ENCODE results near the gene ISLR.
"Not testable (repeated sequence)": the region's sequence is repeated elsewhere in the genome, so short reads cannot be mapped to it uniquely, and the experiment has no call there.

The ISLR gene

DNA sequence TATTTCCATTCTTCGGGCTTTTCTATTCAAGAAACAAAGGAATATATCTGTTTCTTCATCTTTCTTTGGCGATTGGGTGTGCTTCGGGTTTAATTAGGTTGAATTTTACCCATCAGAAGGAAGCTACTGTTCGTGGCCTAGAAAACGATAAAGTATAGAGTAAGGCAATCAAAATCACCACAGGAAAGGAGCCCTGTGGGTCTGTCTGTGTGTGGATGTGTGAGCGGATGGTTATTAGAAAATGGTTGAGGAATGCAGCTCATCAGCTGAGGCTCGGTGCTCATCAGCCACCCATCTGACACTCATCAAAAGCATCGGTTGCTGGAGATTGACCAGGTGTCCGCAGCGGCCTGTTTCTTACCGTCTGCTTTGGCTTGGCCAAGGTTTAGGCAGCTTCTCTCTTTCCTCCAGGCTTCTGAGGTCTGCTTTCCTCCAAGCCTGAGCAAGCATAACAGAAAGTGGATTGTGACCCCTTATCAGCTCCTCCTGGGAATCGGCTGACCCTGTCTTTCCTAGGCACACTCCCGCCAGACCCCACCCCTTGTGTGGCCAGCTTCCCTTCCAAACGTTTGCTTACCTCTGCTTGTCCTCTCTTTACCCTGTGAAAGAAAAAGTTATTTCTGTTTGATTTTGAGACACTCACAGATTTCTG is 17.6 kb upstream of the ISLR start:
- TF ChIP-seq POLR2A (IDR thresholded peaks at IDR 0.05; ENCODE audit: low read length) (no peak), GATA1 (IDR thresholded peaks at IDR 0.05; ENCODE audit: low read depth, low read length) (no peak)
- no peak for DNase-seq

DNA sequence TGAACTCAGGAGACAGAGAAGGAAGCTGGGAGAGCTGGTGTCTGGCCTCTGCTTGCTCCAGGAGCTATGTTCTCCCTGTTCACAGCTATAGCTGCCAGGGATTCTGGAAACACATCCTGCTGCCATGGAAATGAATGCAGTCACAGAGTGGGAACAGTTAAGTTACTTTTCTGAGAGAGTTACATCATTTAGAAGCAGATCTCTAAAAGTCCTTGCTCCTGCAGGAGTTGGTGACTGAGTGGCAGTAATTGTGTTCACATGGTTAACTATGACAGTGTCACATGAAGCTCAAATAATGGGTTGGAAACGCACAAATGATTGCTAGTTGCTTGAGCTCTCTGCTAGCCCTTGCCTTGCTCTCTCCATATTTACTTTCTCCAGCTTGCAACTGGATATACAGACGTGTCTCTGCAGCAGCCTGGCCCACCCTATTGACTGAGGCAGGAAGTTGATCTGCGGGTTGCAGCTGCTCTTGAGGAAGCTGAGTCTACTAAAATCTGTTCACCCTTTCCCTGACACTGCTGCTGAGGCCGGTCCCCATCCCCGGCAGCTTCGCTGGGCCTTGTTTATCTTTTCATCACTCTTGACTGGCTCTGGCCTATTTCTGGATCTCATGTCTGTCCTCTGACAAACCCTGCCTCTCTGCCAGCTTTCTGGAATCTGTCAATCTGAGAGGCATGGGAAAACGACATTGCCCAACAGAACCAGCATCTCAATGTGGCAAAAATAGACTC is 16.7 kb upstream of the ISLR start:
- no peak for DNase-seq
- TF ChIP-seq GATA1 (IDR thresholded peaks at IDR 0.05; ENCODE audit: low read depth, low read length) (no peak), POLR2A (IDR thresholded peaks at IDR 0.05; ENCODE audit: low read length) (no peak)

- DNase-seq = no peak
- TF ChIP-seq GATA1 (IDR thresholded peaks at IDR 0.05; ENCODE audit: low read depth, low read length) = no peak
Measured at GRCh38 chr15:74157868-74158827, 15.4 kb upstream of the ISLR start.

DNA sequence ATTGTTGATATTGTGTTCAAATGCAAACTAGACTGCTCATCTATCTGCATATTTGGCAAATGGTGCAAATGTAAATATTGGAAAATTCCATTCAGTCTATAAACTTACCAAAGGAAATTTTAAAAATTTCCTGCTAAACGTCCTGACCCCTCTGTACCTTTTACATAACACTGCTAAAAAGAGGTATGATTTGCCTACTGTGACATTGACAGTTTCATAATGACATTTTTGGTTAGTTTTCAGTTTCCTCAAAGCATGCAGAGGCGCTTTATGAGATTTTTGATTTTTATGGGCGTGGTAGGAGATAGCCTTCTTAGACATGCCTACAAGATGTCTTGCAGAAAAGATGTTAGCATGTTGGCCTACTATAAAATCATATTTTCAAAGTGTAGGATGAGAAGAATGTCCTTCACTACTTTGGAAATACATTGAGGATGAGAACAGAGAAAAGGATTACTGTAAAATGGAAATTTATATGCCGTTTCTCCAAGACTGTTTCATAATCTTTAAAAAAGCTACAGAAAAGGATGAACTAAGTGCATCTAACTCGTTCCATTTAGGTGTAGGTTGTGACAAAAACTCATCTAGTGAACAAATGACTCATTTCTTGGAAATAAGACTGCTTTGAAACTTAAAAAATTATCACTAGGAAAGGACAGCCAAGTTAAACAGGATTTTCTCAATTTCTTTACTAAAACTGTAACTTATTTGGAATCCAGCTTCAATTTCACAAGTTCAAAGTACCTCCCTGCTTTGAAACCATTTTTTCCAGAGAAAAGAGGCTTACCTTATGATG is 14.5 kb upstream of the ISLR start:
- DNase-seq = no peak

GRCh38 chr15:74159773-74160172 is 13.7 kb upstream of the ISLR start:
- no peak for DNase-seq
- no peak for TF ChIP-seq GATA1 (IDR thresholded peaks at IDR 0.05; ENCODE audit: low read depth, low read length)
- no peak for TF ChIP-seq POLR2A (IDR thresholded peaks at IDR 0.05; ENCODE audit: low read length)

More for the DNA sequence above, 14.5 kb upstream of the ISLR start:
- no peak for TF ChIP-seq POLR2A (IDR thresholded peaks at IDR 0.05; ENCODE audit: low read length)
- no peak for TF ChIP-seq GATA1 (IDR thresholded peaks at IDR 0.05; ENCODE audit: low read depth, low read length)

DNA sequence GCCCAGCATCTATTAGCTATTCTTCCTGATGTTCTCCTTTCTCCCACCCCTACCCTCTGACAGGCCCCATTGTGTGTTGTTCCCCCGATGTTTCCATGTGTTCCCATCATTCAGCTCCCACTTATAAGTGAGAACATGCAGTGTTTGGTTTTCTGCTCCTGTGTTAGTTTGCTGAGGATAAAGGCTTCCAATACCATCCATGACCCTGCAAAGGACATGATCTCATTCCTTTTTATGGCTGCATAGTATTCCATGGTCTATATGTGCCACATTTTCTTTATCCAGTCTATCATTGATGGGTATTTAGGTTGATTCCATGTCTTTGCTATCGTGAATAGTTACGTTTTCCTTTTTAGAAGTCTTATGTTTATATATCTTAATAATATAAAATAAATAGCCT is 13.1 kb upstream of the ISLR start:
- DNase-seq = not testable (repeated sequence)

- not testable (repeated sequence) for DNase-seq
Measured at GRCh38 chr15:74162195-74162536, 11.3 kb upstream of the ISLR start.

DNA sequence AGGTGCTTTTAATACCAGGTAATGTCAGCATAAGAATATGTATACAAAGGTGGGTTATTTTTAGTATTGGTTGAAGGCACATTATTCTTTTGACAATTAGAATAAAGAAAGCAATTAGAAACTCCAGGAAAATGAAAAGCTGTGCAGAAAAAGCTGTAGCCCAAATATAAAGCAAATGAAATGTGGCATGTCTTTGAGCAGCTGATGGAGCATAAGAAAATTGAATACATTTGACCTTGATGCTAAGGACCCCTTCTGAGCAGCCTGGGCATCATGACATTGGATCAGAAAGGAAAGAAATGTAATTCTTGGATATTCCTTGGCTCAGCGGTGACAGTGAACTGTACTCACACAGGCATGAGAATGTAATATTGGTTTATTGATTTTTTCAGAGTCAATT is 8.0 kb upstream of the ISLR start:
- DNase-seq = no peak
- TF ChIP-seq POLR2A (IDR thresholded peaks at IDR 0.05; ENCODE audit: low read length) (no peak), GATA1 (IDR thresholded peaks at IDR 0.05; ENCODE audit: low read depth, low read length) (no peak)

- DNase-seq = no peak
- TF ChIP-seq GATA1 (IDR thresholded peaks at IDR 0.05; ENCODE audit: low read depth, low read length) = no peak
- no peak for TF ChIP-seq POLR2A (IDR thresholded peaks at IDR 0.05; ENCODE audit: low read length)
Measured at GRCh38 chr15:74167891-74168331, 5.6 kb upstream of the ISLR start.

DNA sequence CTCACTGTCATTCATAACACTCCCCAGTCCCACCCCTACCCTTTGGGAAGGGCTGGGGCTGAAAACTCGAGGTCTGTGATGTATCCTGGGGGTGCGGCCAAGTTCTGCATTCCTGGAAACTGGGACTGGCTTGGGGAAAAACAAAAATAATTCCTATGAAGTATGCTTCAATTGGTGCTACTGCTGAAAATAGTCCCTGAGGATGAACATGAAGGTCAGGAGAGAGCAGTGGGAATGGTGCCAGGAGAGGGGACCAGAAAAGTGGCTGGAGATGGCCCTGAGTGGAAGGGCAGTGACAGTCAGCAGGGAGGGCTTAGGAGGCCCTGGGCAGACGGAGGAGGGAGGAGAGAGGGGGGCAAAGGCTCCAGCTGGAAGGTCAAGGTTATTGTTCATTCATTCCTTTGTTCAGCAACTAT is 4.8 kb upstream of the ISLR start:
- DNase-seq = no peak

DNA sequence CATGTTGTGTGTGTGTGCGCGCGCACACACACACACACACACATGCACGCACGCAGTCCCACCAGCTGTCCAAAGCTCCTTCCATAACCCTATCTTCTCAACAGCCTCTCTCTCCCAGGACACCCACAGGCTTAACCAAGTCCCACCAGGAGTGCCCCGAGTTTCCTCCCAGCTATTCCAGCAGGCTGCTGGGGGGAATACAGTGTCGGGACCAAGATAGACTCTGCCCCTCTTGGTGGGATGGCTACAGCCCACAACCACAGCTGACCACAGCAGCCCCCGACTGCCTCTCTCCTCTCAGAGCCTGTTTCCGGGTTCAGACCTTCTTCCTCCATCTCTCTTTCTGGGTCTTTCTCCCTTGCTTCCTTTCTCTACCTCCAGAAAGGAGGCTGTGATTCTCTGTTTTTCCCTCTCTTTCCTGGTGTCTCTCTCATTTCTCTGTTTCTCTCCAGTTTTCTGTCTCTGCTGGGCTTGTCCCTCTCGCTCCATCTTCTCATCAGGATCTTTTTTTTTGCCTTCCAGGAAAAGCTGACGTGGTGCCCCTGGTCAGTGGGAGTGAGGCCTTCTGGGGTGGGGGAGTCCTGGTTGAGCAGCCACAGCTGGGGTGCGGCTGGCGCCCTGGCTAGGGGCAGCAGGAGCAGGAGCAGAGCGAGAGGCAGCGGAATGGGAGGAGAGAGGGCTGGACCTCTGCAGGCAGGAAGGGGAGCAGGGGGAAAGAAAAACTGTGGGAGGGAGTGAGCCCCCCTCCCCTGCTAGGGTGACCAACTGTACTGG is 3.3 kb upstream of the ISLR start:
- no peak for DNase-seq
- no peak for TF ChIP-seq POLR2A (IDR thresholded peaks at IDR 0.05; ENCODE audit: low read length)
- TF ChIP-seq GATA1 (IDR thresholded peaks at IDR 0.05; ENCODE audit: low read depth, low read length) = no peak

More for the DNA sequence above, 4.8 kb upstream of the ISLR start:
- no peak for TF ChIP-seq POLR2A (IDR thresholded peaks at IDR 0.05; ENCODE audit: low read length)
- no peak for TF ChIP-seq GATA1 (IDR thresholded peaks at IDR 0.05; ENCODE audit: low read depth, low read length)

GRCh38 chr15:74170875-74171578 is 2.5 kb upstream of the ISLR start:
- TF ChIP-seq GATA1 (IDR thresholded peaks at IDR 0.05; ENCODE audit: low read depth, low read length) = no peak
- no peak for TF ChIP-seq POLR2A (IDR thresholded peaks at IDR 0.05; ENCODE audit: low read length)
- no peak for DNase-seq
